Measurements from ENCODE around the gene GLIS2. TPM values are rescaled to one million over a fixed set of nuclear protein-coding genes. Genes with fewer than 3 reads are reported as not detected.

GLIS2 gene
- total and polyA plus RNA-seq, 4 donors, result 0.68 to 1.4 (median 1.1) TPM

- Histone ChIP-seq H3K27ac (ENCODE audit: low read depth in 1 of 2, low read length in 2 of 2) (no peak overlapping the region), H3K9me3 (ENCODE audit: control insufficient read depth in 4 of 4, low read length in 3 of 4) (no peaks in the 10 kb centered on the region), H3K36me3 (ENCODE audit: control insufficient read depth in 4 of 4, insufficient read depth in 3 of 4, low read depth in 1 of 4, low read length in 3 of 4) (no peaks in the 10 kb centered on the region), H3K9ac (ENCODE audit: low read depth in 1 of 2, low read length in 2 of 2) (no peak overlapping the region), H3K4me3 (ENCODE audit: low read depth in 1 of 3, low read length in 3 of 3) (no peak overlapping the region), H3K4me1 (ENCODE audit: control insufficient read depth in 4 of 4, insufficient read depth in 4 of 4, low read length in 3 of 4) (no peaks in the 10 kb centered on the region), H3K27me3 (ENCODE audit: control insufficient read depth in 4 of 4, insufficient read depth in 4 of 4, low read length in 3 of 4) (no peaks in the 10 kb centered on the region)
- WGBS, result over 99% methylated on average over 4 of the region's 4 CpGs
- no peak for TF ChIP-seq FOXA2 (IDR thresholded peaks at IDR 0.05)
- no peak for TF ChIP-seq JUND (IDR thresholded peaks at IDR 0.05)
- TF ChIP-seq NR2F2 (IDR thresholded peaks at IDR 0.05), result no peak
- TF ChIP-seq TAF1 (conservative IDR thresholded peaks at IDR 0.05), result no peak
- TF ChIP-seq REST (IDR thresholded peaks at IDR 0.05), result no peak
- no peak for TF ChIP-seq HNF4A (conservative IDR thresholded peaks at IDR 0.05)
- DNase-seq (ENCODE audit: low spot score), result no peak
These were observed 14.7 kb upstream of the GLIS2 start for GRCh38 chr16:4301177-4301576.

DNA sequence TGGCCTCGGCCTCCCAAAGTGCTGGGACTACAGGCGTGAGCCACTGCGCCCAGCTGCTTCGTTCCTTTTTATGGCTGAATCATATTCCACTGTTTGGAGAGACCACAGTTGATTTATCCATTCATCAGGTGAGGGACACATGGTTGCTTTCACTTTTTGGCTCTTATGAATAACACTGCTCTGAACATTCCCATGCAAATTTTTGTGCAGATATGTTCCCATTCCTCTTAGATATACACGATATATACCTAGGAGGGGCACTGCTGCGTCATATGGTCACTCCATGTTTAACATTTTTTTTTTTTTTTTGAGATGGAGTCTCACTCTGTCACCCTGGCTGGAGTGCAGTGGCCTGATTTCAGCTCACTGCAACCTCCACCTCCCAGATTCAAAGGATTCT is 13.9 kb upstream of the GLIS2 start:
- Histone ChIP-seq H3K27me3 (ENCODE audit: control insufficient read depth in 4 of 4, insufficient read depth in 4 of 4, low read length in 3 of 4) (no peaks in the 10 kb centered on the region), H3K9ac (ENCODE audit: low read depth in 1 of 2, low read length in 2 of 2) (no peak overlapping the region), H3K4me1 (ENCODE audit: control insufficient read depth in 4 of 4, insufficient read depth in 4 of 4, low read length in 3 of 4) (peaks cover 2 to 5% (median 3%) of the 10 kb centered on the region in 4 donors), H3K4me3 (ENCODE audit: low read depth in 1 of 3, low read length in 3 of 3) (no peak overlapping the region), H3K36me3 (ENCODE audit: control insufficient read depth in 4 of 4, insufficient read depth in 3 of 4, low read depth in 1 of 4, low read length in 3 of 4) (no peaks in the 10 kb centered on the region), H3K9me3 (ENCODE audit: control insufficient read depth in 4 of 4, low read length in 3 of 4) (no peaks in the 10 kb centered on the region), H3K27ac (ENCODE audit: low read depth in 1 of 2, low read length in 2 of 2) (no peak overlapping the region)
- 97% methylated on average over 6 of the region's 6 CpGs for WGBS
- TF ChIP-seq JUND (IDR thresholded peaks at IDR 0.05) (no peak), FOXA2 (IDR thresholded peaks at IDR 0.05) (no peak), REST (IDR thresholded peaks at IDR 0.05) (no peak), HNF4A (conservative IDR thresholded peaks at IDR 0.05) (no peak)
- DNase-seq (ENCODE audit: low spot score), result no peak

- no peaks in the 10 kb centered on the region for H3K9me3 ChIP-seq (ENCODE audit: control insufficient read depth in 4 of 4, low read length in 3 of 4)
- WGBS, result 90% methylated on average over 13 of the region's 13 CpGs
These were observed 11.9 kb upstream of the GLIS2 start for GRCh38 chr16:4303973-4304372.

More at GRCh38 chr16:4303973-4304372, 11.9 kb upstream of the GLIS2 start:
- TF ChIP-seq RAD21 (IDR thresholded peaks at IDR 0.05) (no peak), NR2F2 (IDR thresholded peaks at IDR 0.05) (no peak), GABPA (IDR thresholded peaks at IDR 0.05 in 1 of 2, conservative IDR thresholded peaks at IDR 0.05 in 1 of 2) (no peak), TAF1 (conservative IDR thresholded peaks at IDR 0.05) (no peak), YY1 (IDR thresholded peaks at IDR 0.05) (no peak), HNF4A (conservative IDR thresholded peaks at IDR 0.05) (no peak), FOXA2 (IDR thresholded peaks at IDR 0.05) (no peak), EGR1 (IDR thresholded peaks at IDR 0.05; ENCODE audit: low read depth in 2 of 2) (no peak), HNF4G (IDR thresholded peaks at IDR 0.05) (no peak), JUND (IDR thresholded peaks at IDR 0.05) (no peak)
- TF ChIP-seq, protein P1, sequence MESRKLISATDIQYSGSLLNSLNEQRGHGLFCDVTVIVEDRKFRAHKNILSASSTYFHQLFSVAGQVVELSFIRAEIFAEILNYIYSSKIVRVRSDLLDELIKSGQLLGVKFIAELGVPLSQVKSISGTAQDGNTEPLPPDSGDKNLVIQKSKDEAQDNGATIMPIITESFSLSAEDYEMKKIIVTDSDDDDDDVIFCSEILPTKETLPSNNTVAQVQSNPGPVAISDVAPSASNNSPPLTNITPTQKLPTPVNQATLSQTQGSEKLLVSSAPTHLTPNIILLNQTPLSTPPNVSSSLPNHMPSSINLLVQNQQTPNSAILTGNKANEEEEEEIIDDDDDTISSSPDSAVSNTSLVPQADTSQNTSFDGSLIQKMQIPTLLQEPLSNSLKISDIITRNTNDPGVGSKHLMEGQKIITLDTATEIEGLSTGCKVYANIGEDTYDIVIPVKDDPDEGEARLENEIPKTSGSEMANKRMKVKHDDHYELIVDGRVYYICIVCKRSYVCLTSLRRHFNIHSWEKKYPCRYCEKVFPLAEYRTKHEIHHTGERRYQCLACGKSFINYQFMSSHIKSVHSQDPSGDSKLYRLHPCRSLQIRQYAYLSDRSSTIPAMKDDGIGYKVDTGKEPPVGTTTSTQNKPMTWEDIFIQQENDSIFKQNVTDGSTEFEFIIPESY (IDR thresholded peaks at IDR 0.05), result no peak
- TF ChIP-seq, protein P2, sequence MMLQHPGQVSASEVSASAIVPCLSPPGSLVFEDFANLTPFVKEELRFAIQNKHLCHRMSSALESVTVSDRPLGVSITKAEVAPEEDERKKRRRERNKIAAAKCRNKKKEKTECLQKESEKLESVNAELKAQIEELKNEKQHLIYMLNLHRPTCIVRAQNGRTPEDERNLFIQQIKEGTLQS (IDR thresholded peaks at IDR 0.05), result no peak
- no peak overlapping the region for H3K4me3 ChIP-seq (ENCODE audit: low read depth in 1 of 3, low read length in 3 of 3)
- H3K27me3 ChIP-seq (ENCODE audit: control insufficient read depth in 4 of 4, insufficient read depth in 4 of 4, low read length in 3 of 4), result no peaks in the 10 kb centered on the region
- H3K4me1 ChIP-seq (ENCODE audit: control insufficient read depth in 4 of 4, insufficient read depth in 4 of 4, low read length in 3 of 4), result peaks cover 2 to 12% (median 4%) of the 10 kb centered on the region in 4 donors
- no peaks in the 10 kb centered on the region for H3K36me3 ChIP-seq (ENCODE audit: control insufficient read depth in 4 of 4, insufficient read depth in 3 of 4, low read depth in 1 of 4, low read length in 3 of 4)
- no peak for DNase-seq (ENCODE audit: low spot score)
- no peak overlapping the region for H3K9ac ChIP-seq (ENCODE audit: low read depth in 1 of 2, low read length in 2 of 2)
- H3K27ac ChIP-seq (ENCODE audit: low read depth in 1 of 2, low read length in 2 of 2), result no peak overlapping the region

Measured in liver (tissue), 9 donors.